H9 (cell line): ENCODE measurements around the gene SLC6A7. TPM values are rescaled to one million over a fixed set of nuclear protein-coding genes. Genes with fewer than 3 reads are reported as not detected.

ENCODE experiments used
- DNase-seq: peaks from one replicate; pipeline ENCODE4 v3.0.0-alpha.2; 2017
- H2AFZ ChIP-seq: one replicate; pipeline ENCODE4 v1.6.1; 2013; ENCODE audit warnings: mild to moderate bottlenecking, low read length, control low read depth, moderate library complexity
- H2AK5ac ChIP-seq: 2 replicates; pipeline ENCODE4 v1.6.1; 2013; ENCODE audit warnings: low read length, control low read depth, mixed read lengths; ENCODE audit not compliant: insufficient read length
- H2BK120ac ChIP-seq: one replicate; pipeline ENCODE4 v1.6.1; 2013; ENCODE audit warnings: low read depth, mild to moderate bottlenecking, low read length, control low read depth, inconsistent platforms; ENCODE audit not compliant: poor library complexity, severe bottlenecking
- H2BK12ac ChIP-seq: 2 replicates; pipeline ENCODE4 v1.6.1; 2013; ENCODE audit warnings: low read length, control low read depth, mixed read lengths, low read depth; ENCODE audit not compliant: insufficient read length
- H2BK15ac ChIP-seq: 2 replicates; pipeline ENCODE4 v1.6.1; 2013; ENCODE audit warnings: low read depth, low read length, control low read depth
- H2BK20ac ChIP-seq: one replicate; pipeline ENCODE4 v1.6.1; 2013; ENCODE audit warnings: low read depth, mild to moderate bottlenecking, low read length, control low read depth, inconsistent platforms; ENCODE audit not compliant: poor library complexity, severe bottlenecking
- H2BK5ac ChIP-seq: 2 replicates; pipeline ENCODE4 v1.6.1; 2013; ENCODE audit warnings: low read length, control low read depth, mixed read lengths; ENCODE audit not compliant: insufficient read length
- H3K14ac ChIP-seq: 2 replicates; pipeline ENCODE4 v1.6.1; 2013; ENCODE audit warnings: low read length, control low read depth; ENCODE audit not compliant: insufficient read depth
- H3K18ac ChIP-seq: 2 replicates; pipeline ENCODE4 v1.6.1; 2013; ENCODE audit warnings: low read depth, mild to moderate bottlenecking, mixed read lengths, low read length, control low read depth; ENCODE audit not compliant: insufficient read length
- H3K23ac ChIP-seq: 2 replicates; pipeline ENCODE4 v1.6.1; 2013; ENCODE audit warnings: low read length, control low read depth, mixed read lengths, low read depth; ENCODE audit not compliant: insufficient read length
- H3K23me2 ChIP-seq: 2 replicates; pipeline ENCODE4 v1.6.1; 2013; ENCODE audit warnings: low read depth, mild to moderate bottlenecking, mixed read lengths, low read length, control low read depth; ENCODE audit not compliant: insufficient read length, poor library complexity, severe bottlenecking
- H3K27ac ChIP-seq: 2 replicates; pipeline ENCODE4 v1.5.1; 2013; ENCODE audit warnings: low read length, control low read depth, mixed read lengths, low read depth; ENCODE audit not compliant: insufficient read length
- H3K27me3 ChIP-seq: 2 replicates; pipeline ENCODE4 v1.6.1; 2013; ENCODE audit warnings: low read length, control low read depth, inconsistent platforms; ENCODE audit not compliant: insufficient read depth
- H3K4ac ChIP-seq: 2 replicates; pipeline ENCODE4 v1.6.1; 2013; ENCODE audit warnings: low read depth, mild to moderate bottlenecking, control low read depth, inconsistent platforms, low read length, moderate library complexity
- H3K4me1 ChIP-seq: 2 replicates; pipeline ENCODE4 v1.6.1; 2013; ENCODE audit warnings: low read length, control low read depth, inconsistent platforms; ENCODE audit not compliant: insufficient read depth
- H3K4me2 ChIP-seq: 2 replicates; pipeline ENCODE4 v1.6.1; 2013; ENCODE audit warnings: low read length, control low read depth, mixed read lengths; ENCODE audit not compliant: insufficient read length, insufficient read depth
- H3K56ac ChIP-seq: 2 replicates; pipeline ENCODE4 v1.6.1; 2013; ENCODE audit warnings: low read depth, mild to moderate bottlenecking, mixed read lengths, low read length, control low read depth; ENCODE audit not compliant: insufficient read length
- H3K79me1 ChIP-seq: 2 replicates; pipeline ENCODE4 v1.6.1; 2013; ENCODE audit warnings: low read depth, mild to moderate bottlenecking, moderate library complexity, low read length, control low read depth, inconsistent platforms; ENCODE audit not compliant: insufficient read depth, poor library complexity, severe bottlenecking
- H3K79me2 ChIP-seq: 2 replicates; pipeline ENCODE4 v1.6.1; 2013; ENCODE audit warnings: low read length, control low read depth, inconsistent platforms; ENCODE audit not compliant: insufficient read depth
- H3K9ac ChIP-seq: 2 replicates; pipeline ENCODE4 v1.6.1; 2013; ENCODE audit warnings: low read length, control low read depth, mixed read lengths; ENCODE audit not compliant: insufficient read length; ENCODE audit errors: extremely low read depth
- H3K9me3 ChIP-seq: one replicate; pipeline ENCODE4 v1.6.1; 2013; ENCODE audit warnings: low read depth, low read length, inconsistent platforms; ENCODE audit not compliant: control insufficient read depth
- H3T11ph ChIP-seq: one replicate; pipeline ENCODE4 v1.6.1; 2013; ENCODE audit warnings: mild to moderate bottlenecking, low read length, control low read depth, inconsistent platforms
- H4K20me1 ChIP-seq: one replicate; pipeline ENCODE4 v1.6.1; 2013; ENCODE audit not compliant: control insufficient read depth, insufficient read length, insufficient read depth
- H4K5ac ChIP-seq: 2 replicates; pipeline ENCODE4 v1.6.1; 2013; ENCODE audit warnings: low read depth, mild to moderate bottlenecking, mixed read lengths, low read length, control low read depth; ENCODE audit not compliant: insufficient read length
- H4K8ac ChIP-seq: replicated peaks from 2 replicates; pipeline ENCODE4 v1.6.1; 2013; ENCODE audit warnings: low read length, control low read depth, mixed read lengths, low read depth; ENCODE audit not compliant: insufficient read length
- H4K91ac ChIP-seq: 2 replicates; pipeline ENCODE4 v1.6.1; 2013; ENCODE audit warnings: low read depth, mild to moderate bottlenecking, moderate library complexity, mixed read lengths, low read length, control low read depth; ENCODE audit not compliant: insufficient read length
- H3K27ac Mint-ChIP-seq, 3 experiments: 2 replicates in 2 of 3; 3 replicates in 1 of 3; pipeline ENCODE4 v1.8.0; 2020 to 2021; ENCODE audit warnings: mixed read lengths in 3 of 3, mild to moderate bottlenecking in 1 of 3, moderate library complexity in 1 of 3
- H3K27me3 Mint-ChIP-seq: 2 replicates; pipeline ENCODE4 v1.8.0; 2021; ENCODE audit warnings: low read depth, mild to moderate bottlenecking, moderate library complexity, mixed read lengths
- H3K36me3 Mint-ChIP-seq, 3 experiments: 2 replicates in 2 of 3; 3 replicates in 1 of 3; pipeline ENCODE4 v1.8.0; 2020 to 2021; ENCODE audit warnings: low read depth in 3 of 3, mixed read lengths in 3 of 3; ENCODE audit not compliant: insufficient read depth in 1 of 3
- H3K4me1 Mint-ChIP-seq, 2 experiments: 2 replicates each; pipeline ENCODE4 v1.8.0; 2020; ENCODE audit warnings: mixed read lengths in 2 of 2
- H3K4me3 Mint-ChIP-seq, 2 experiments: 2 replicates in 1 of 2; 3 replicates in 1 of 2; pipeline ENCODE4 v1.8.0; 2020 to 2021; ENCODE audit warnings: mild to moderate bottlenecking in 2 of 2, mixed read lengths in 2 of 2, moderate library complexity in 1 of 2
- H3K9me3 Mint-ChIP-seq, 2 experiments: 2 replicates in 1 of 2; 3 replicates in 1 of 2; pipeline ENCODE4 v1.8.0; 2020; ENCODE audit warnings: mild to moderate bottlenecking in 2 of 2, mixed read lengths in 2 of 2, moderate library complexity in 1 of 2
- WGBS: extraction: QIAGEN DNeasy Blood & Tissue Kit; methylation state at CpG from one replicate; pipeline ENCODE4 v1.1.7; 2013; ENCODE audit warnings: missing lambda C conversion rate, low lambda C conversion rate, mixed read lengths; ENCODE audit not compliant: insufficient read length; ENCODE audit errors: extremely low coverage; 5-methylcytosine and 5-hydroxymethylcytosine counted together
- total RNA-seq: library from RNA; stranded (reverse); gene quantifications from 2 replicates; pipeline ENCODE4 v1.2.1, GENCODE V29; 2021
- TF ChIP-seq, protein P1 (sequence below): fragments of 200-600 bp; sonication (generic); conservative IDR thresholded peaks from 3 replicates; pipeline ENCODE4 v1.8.0; 2021; ENCODE audit warnings: antibody characterized with exemption, mild to moderate bottlenecking

Gene SLC6A7
- total RNA-seq, 1 experiment from 2014 or later = not detected

DNA sequence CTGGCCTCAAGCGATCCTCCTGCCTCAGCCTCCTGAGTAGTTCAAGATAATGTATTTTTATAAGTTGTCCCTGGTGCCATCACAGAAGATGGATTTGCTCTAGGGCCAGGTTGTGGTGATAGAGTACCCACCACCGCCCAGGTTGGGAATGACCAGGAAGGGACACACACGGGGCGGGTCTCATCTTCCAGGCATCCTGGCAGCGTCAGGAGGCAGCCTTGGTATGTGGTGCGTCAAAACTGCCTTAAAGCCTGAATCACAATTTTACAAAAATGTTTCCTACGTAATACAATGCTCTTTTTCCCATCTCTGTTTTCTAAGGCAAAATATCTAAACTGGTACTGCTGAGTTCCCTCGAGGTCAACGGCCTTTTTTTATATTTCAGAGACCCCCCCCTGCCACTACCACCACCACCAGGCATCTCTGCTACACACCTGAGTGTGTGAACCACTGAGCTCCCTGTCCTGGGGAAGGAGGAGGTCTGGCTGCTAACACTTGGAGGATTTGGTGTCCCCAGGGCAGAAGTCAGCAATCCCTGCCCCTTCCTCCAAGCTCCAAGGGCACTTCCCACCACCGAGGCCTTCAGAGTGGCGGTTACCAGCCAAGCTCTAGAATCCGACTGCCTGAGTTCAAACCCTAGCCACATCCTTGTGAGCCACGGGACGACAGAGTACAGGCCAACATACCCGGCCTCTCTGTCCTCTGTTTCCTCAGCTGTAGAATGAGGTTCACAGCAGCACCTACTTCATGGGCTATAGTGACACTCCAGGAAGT, 47.3 kb downstream of the SLC6A7 start:
- Histone ChIP-seq H2AFZ (no peak overlapping the region), H2BK20ac (no peak overlapping the region), H3K27me3 (no peaks in the 10 kb centered on the region), H3K18ac (no peak overlapping the region), H3K4me1 (no peaks in the 10 kb centered on the region; the same call in 1 of the 2 replicates), H3K79me1 (no peaks in the 10 kb centered on the region), H3K4me2 (no peak overlapping the region), H2BK5ac (no peak overlapping the region), H3K79me2 (no peaks in the 10 kb centered on the region), H3K23ac (no peak overlapping the region), H3K27ac (no peak overlapping the region), H4K20me1 (no peaks in the 10 kb centered on the region), H4K8ac (no peak overlapping the region), H3K23me2 (no peaks in the 10 kb centered on the region), H4K5ac (no peak overlapping the region), H3K4ac (no peak overlapping the region), H3K56ac (no peak overlapping the region), H3T11ph (no peak overlapping the region), H3K14ac (no peak overlapping the region), H2BK120ac (no peak overlapping the region), H3K9me3 (no peaks in the 10 kb centered on the region), H4K91ac (no peak overlapping the region), H2BK15ac (no peak overlapping the region), H2BK12ac (no peak overlapping the region), H2AK5ac (no peak overlapping the region), H3K9ac (no peak overlapping the region)
- DNase-seq = no peak
- no peak overlapping the region for H3K27ac Mint-ChIP-seq
- WGBS = no CpG with 5 or more reads among the region's 15 CpGs
- H3K4me1 Mint-ChIP-seq = peaks cover 3% of the 10 kb centered on the region in 2 experiments; a peak in 3 of 4 replicates
- TF ChIP-seq, protein P1, sequence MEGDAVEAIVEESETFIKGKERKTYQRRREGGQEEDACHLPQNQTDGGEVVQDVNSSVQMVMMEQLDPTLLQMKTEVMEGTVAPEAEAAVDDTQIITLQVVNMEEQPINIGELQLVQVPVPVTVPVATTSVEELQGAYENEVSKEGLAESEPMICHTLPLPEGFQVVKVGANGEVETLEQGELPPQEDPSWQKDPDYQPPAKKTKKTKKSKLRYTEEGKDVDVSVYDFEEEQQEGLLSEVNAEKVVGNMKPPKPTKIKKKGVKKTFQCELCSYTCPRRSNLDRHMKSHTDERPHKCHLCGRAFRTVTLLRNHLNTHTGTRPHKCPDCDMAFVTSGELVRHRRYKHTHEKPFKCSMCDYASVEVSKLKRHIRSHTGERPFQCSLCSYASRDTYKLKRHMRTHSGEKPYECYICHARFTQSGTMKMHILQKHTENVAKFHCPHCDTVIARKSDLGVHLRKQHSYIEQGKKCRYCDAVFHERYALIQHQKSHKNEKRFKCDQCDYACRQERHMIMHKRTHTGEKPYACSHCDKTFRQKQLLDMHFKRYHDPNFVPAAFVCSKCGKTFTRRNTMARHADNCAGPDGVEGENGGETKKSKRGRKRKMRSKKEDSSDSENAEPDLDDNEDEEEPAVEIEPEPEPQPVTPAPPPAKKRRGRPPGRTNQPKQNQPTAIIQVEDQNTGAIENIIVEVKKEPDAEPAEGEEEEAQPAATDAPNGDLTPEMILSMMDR = no peak
- no peaks in the 10 kb centered on the region for H3K9me3 Mint-ChIP-seq
- H3K4me3 Mint-ChIP-seq = no peak overlapping the region
- no peaks in the 10 kb centered on the region for H3K36me3 Mint-ChIP-seq
- peaks cover 4% of the 10 kb centered on the region for H3K27me3 Mint-ChIP-seq
